Measurements from ENCODE around the gene WDR73. TPM values are rescaled to one million over a fixed set of nuclear protein-coding genes. Genes with fewer than 3 reads are reported as not detected.

WDR73 gene
- total and polyA plus RNA-seq, 2 donors (not counting 3 experiments of a cell fraction or from before 2014, with no cell fraction given), result 29.0 to 29.1 TPM

DNA sequence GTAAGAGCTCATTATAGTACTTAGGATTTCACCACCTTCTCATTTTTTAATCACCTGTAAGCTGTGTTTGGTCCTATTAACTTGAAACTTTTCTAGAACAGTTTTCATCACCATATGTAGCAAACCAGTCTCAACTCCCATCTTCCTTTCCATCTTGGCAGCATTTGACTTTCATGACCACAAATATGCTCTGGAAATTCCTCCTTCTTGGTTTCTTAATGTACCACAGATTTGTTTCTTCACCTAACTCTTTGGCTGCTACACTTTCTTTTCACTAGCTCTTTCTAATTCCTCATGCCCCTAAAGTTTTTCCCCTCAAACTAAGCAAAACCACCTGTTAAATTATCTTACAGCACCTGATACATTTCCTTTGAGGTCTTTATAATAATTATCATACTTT lies 17.1 kb upstream of the WDR73 start:
- Histone ChIP-seq H3K4me1 (ENCODE audit: control insufficient read depth, extremely low read depth, insufficient read depth, low read length) (peaks cover 3% of the 10 kb centered on the region), H4K20me1 (replicated peaks; ENCODE audit: control insufficient read depth, extremely low read depth, insufficient read depth, low read length) (no peaks in the 10 kb centered on the region), H3K27me3 (ENCODE audit: control insufficient read depth in 2 of 2, insufficient read depth in 2 of 2, low read length in 2 of 2) (no peaks in the 10 kb centered on the region), H3K79me2 (ENCODE audit: control insufficient read depth, insufficient read depth, low read length) (no peaks in the 10 kb centered on the region), H3K9me1 (replicated peaks; ENCODE audit: control insufficient read depth, extremely low read depth, insufficient read depth, low read length) (peaks cover 3% of the 10 kb centered on the region), H2AFZ (ENCODE audit: low read depth, low read length) (no peak overlapping the region), H3K4me2 (ENCODE audit: insufficient read depth, low read length) (no peak overlapping the region), H3K36me3 (ENCODE audit: control insufficient read depth in 2 of 2, extremely low read depth in 1 of 2, insufficient read depth in 2 of 2, low read length in 2 of 2) (peaks cover 5 to 12% of the 10 kb centered on the region in 2 experiments), H3K9ac (replicated peaks; ENCODE audit: extremely low read depth, insufficient read depth, low read length) (no peak overlapping the region), H3K4me3 (replicated peaks in 1 of 3; ENCODE audit: insufficient read depth in 1 of 3, low read depth in 1 of 3, low read length in 3 of 3) (no peak overlapping the region), H3K27ac (ENCODE audit: insufficient read depth, low read depth, low read length) (no peak overlapping the region), H3K9me3 (replicated peaks; ENCODE audit: control insufficient read depth, insufficient read depth, low read length) (no peaks in the 10 kb centered on the region)
- ChIA-PET CTCF (no interaction called here), POLR2A (interaction anchor here (0.6 kb wide), 1 partner anchor 10 kb away, joined by 3 read pairs; no protein-coding TSS in a partner anchor)
- dilution Hi-C loops (cut with MboI; ENCODE audit: extremely low pct_ligation_motif_present, low sequenced_read_pairs), result no loop called here
- FAIRE-seq, result no peak
- no TSS peak for BruUV-seq (replicated peaks)
- DNase-seq (ENCODE audit: low read depth, low spot score), result no peak
- no peak for TF ChIP-seq POLR2AphosphoS5 (IDR thresholded peaks at IDR 0.05; ENCODE audit: insufficient read depth, low read depth, low read length)
- no peak for TF ChIP-seq POLR2A (IDR thresholded peaks at IDR 0.05; ENCODE audit: low read depth, low read length)
- no peak for TF ChIP-seq MYC (IDR thresholded peaks at IDR 0.05; ENCODE audit: low read depth, low read length)
- no peak for TF ChIP-seq MAX (IDR thresholded peaks at IDR 0.05; ENCODE audit: insufficient read depth, insufficient read length)
- no peak for TF ChIP-seq EZH2 (IDR thresholded peaks at IDR 0.05; ENCODE audit: borderline replicate concordance, low read depth, low read length, severe bottlenecking)
- no peak for TF ChIP-seq JUN (IDR thresholded peaks at IDR 0.05; ENCODE audit: borderline replicate concordance, insufficient read depth, insufficient read length, low read depth)
- TF ChIP-seq GATA2 (IDR thresholded peaks at IDR 0.05; ENCODE audit: insufficient read depth, insufficient read length, low read depth, low read length), result no peak
- no peak for TF ChIP-seq CTCF (IDR thresholded peaks at IDR 0.05; ENCODE audit: extremely low read depth in 1 of 2, insufficient read depth in 1 of 2, low read depth in 1 of 2, low read length in 2 of 2)
- intact Hi-C loops (cut with micrococcal nuclease), result no loop called here
